OCI-LY3 (cell line): Measurements from ENCODE around the gene CKLF.
"Not testable (repeated sequence)": the region's sequence is repeated elsewhere in the genome, so short reads cannot be mapped to it uniquely, and the experiment has no call there.

Experiments used
- H2AFZ ChIP-seq: fragments of 200-600, 300-600 bp; shearing (Covaris generic); 2 replicates; pipeline ENCODE4 v1.6.0; 2014; ENCODE audit warnings: antibody characterized with exemption, low read depth, low read length
- H3K27ac ChIP-seq: fragments of 200-600, 300-600 bp; sonication (generic); 2 replicates; pipeline ENCODE4 v1.5.1; 2014; ENCODE audit warnings: mild to moderate bottlenecking, low read length, moderate library complexity, mixed read lengths
- H3K27me3 ChIP-seq: fragments of 200-600, 300-600 bp; sonication (generic); 2 replicates; pipeline ENCODE4 v1.6.1; 2014; ENCODE audit warnings: low read depth, low read length, mixed read lengths
- H3K36me3 ChIP-seq: fragments of 200-600, 300-600 bp; sonication (generic); replicated peaks from 2 replicates; pipeline ENCODE3; 2014; ENCODE audit warnings: low read depth, low read length, mixed read lengths
- H3K4me1 ChIP-seq: fragments of 300-600, 200-600 bp; sonication (generic); 2 replicates; pipeline ENCODE4 v1.6.1; 2014; ENCODE audit warnings: low read length, mixed read lengths
- H3K4me2 ChIP-seq: fragments of 200-600, 300-600 bp; sonication (generic); 2 replicates; pipeline ENCODE4 v1.6.1; 2014; ENCODE audit warnings: low read length, mixed read lengths
- H3K4me3 ChIP-seq: fragments of 300-600, 200-600 bp; sonication (generic); 2 replicates; pipeline ENCODE4 v1.5.1; 2014; ENCODE audit warnings: antibody characterized with exemption, mild to moderate bottlenecking, low read length, moderate library complexity
- H3K79me2 ChIP-seq: fragments of 300-600, 200-600 bp; shearing (Covaris generic); 2 replicates; pipeline ENCODE4 v1.6.1; 2014; ENCODE audit warnings: mild to moderate bottlenecking, low read length, mixed read lengths
- H3K9ac ChIP-seq: fragments of 300-600, 200-600 bp; shearing (Covaris generic); 2 replicates; pipeline ENCODE4 v1.6.0; 2014; ENCODE audit warnings: mild to moderate bottlenecking, low read length, moderate library complexity
- H3K9me3 ChIP-seq: fragments of 200-600, 300-600 bp; shearing (Covaris generic); 2 replicates; pipeline ENCODE4 v1.6.1; 2014; ENCODE audit warnings: low read length, mixed read lengths; ENCODE audit not compliant: insufficient read depth
- H4K20me1 ChIP-seq: fragments of 200-600, 300-600 bp; sonication (generic); 2 replicates; pipeline ENCODE4 v1.6.1; 2016; ENCODE audit warnings: low read length, mixed read lengths; ENCODE audit not compliant: insufficient read depth
- EZH2phosphoT487 ChIP-seq: fragments of 200-600 bp; shearing (Covaris generic); IDR thresholded peaks from 2 replicates; pipeline ENCODE4 v1.6.1; 2018; ENCODE audit warnings: antibody characterized with exemption, mixed run types, low read depth
- TF ChIP-seq, protein P1 (sequence below): fragments of 200-600, 300-600 bp; sonication (generic); IDR thresholded peaks from 2 replicates; pipeline ENCODE4 v1.5.1; 2014; ENCODE audit warnings: antibody characterized with exemption, low read length, low read depth

CKLF gene

DNA sequence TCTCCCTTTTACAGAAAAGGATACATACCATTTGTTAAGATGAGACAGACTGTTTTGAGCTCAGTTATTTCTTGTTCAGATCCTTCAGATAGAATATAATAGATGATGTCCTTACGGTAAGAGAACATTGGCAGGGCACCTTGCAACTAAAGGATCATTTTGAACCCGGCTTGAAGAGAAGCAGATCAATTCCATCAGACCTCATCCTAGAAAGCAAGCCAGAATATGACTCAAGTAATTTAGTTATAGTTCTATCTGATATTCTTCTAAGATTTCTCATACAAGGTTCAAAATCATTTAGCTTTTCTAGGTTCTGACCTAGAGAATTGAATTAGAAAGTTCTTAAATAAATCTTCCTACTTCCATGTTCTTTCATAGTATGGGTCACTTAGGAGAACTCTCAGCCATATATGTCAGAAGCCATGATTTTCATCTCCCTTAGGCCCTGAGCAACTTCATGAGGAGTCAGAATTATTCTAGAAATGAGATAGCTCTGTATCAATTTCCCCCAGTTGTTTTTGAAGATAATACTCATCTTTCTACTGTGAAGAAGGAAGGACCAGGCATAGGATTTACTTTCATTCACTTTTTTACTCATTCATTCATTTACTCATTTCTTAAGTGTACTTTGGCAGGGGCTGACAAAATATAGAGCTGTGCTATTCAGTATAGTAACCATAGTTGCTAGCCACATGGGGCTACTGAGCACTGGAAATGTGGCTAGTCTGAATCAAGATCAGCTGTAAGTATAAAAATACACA is 11.4 kb downstream of the CKLF start:
- no peak overlapping the region for H3K9ac ChIP-seq
- TF ChIP-seq, protein P1, sequence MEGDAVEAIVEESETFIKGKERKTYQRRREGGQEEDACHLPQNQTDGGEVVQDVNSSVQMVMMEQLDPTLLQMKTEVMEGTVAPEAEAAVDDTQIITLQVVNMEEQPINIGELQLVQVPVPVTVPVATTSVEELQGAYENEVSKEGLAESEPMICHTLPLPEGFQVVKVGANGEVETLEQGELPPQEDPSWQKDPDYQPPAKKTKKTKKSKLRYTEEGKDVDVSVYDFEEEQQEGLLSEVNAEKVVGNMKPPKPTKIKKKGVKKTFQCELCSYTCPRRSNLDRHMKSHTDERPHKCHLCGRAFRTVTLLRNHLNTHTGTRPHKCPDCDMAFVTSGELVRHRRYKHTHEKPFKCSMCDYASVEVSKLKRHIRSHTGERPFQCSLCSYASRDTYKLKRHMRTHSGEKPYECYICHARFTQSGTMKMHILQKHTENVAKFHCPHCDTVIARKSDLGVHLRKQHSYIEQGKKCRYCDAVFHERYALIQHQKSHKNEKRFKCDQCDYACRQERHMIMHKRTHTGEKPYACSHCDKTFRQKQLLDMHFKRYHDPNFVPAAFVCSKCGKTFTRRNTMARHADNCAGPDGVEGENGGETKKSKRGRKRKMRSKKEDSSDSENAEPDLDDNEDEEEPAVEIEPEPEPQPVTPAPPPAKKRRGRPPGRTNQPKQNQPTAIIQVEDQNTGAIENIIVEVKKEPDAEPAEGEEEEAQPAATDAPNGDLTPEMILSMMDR: no peak
- TF ChIP-seq EZH2phosphoT487: no peak

DNA sequence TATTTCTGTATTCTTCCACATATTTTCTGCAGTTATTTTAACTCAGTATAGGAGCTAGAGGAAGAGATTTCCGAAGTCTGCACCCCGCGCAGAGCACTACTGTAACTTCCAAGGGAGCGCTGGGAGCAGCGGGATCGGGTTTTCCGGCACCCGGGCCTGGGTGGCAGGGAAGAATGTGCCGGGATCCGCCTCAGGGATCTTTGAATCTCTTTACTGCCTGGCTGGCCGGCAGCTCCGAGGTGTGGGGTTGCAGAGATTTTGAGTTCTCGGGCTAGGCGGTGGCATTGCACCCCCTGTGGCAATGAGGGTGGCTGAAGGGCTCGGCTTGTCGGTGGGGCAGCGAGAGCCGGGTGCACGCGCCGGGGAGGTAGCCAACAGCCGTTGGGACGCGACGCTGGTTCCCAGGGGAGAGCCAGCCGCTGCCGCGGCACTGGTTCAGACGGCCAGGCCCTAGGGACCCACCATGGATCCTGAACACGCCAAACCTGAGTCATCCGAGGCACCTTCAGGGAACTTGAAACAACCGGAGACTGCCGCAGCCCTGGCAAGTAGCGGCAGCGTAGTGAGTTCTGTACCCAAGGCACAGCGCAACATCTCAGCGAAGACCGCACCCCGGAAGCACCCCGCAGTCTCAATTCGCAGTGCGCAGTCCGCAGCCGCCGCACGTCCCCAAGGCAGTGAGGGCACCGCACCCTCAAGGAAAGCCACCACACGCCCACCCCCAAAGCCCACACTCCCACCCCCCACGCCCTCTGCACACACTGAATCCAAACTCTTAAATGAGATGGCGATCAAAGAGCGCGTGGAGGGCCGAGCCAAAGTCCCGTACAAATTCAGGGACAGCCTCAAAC is 13.9 kb downstream of the CKLF start, which contains the start of gene CMTM1:
Gene CMTM1, plus strand, starts transcription at position 389 of the 851 bp plus-strand sequence. Its CDS starts 75 bp downstream, at position 464.
- Histone ChIP-seq H4K20me1 (no peaks in the 10 kb centered on the region), H3K4me3 (no peak within 1 kb of the TSS), H3K27ac (no peak within 1 kb of the TSS), H3K36me3 (peaks cover 35% of the 10 kb centered on the region), H3K4me2 (no peak within 1 kb of the TSS), H2AFZ (no peak within 1 kb of the TSS), H3K27me3 (no peaks in the 10 kb centered on the region), H3K79me2 (no peaks in the 10 kb centered on the region), H3K9ac (no peak within 1 kb of the TSS), H3K9me3 (no peaks in the 10 kb centered on the region), H3K4me1 (peaks cover 23% of the 10 kb centered on the region)
- TF ChIP-seq, protein P1: no peak
- no peak for TF ChIP-seq EZH2phosphoT487

More for the DNA sequence above, 11.4 kb downstream of the CKLF start:
- H3K36me3 ChIP-seq: peaks cover 55% of the 10 kb centered on the region
- H2AFZ ChIP-seq: no peak overlapping the region
- H4K20me1 ChIP-seq: no peaks in the 10 kb centered on the region
- H3K9me3 ChIP-seq: no peaks in the 10 kb centered on the region
- no peak overlapping the region for H3K4me3 ChIP-seq
- no peak overlapping the region for H3K27ac ChIP-seq
- no peaks in the 10 kb centered on the region for H3K79me2 ChIP-seq
- no peaks in the 10 kb centered on the region for H3K27me3 ChIP-seq
- H3K4me2 ChIP-seq: peak overlapping the region; percentile 20
- H3K4me1 ChIP-seq: peaks cover 17% of the 10 kb centered on the region

DNA sequence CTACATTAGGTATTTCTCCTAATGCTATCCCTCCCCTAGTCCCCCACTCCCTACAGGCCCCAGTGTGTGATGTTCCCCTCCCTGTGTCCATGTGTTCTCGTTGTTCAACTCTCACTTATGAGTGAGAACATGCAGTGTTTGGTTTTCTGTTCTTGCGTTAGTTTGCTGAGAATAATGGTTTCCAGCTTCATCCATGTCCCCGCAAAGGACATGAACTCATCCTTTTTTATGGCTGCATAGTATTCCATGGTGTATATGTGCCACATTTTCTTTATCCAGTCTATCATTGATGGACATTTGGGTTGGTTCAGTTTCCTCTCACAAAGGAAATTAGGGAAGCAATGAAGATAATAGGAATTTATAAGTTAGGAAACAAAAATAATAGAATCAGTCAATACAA is 14.9 kb downstream of the CKLF start:
- not testable (repeated sequence) for H3K9ac ChIP-seq, H3K79me2 ChIP-seq

DNA sequence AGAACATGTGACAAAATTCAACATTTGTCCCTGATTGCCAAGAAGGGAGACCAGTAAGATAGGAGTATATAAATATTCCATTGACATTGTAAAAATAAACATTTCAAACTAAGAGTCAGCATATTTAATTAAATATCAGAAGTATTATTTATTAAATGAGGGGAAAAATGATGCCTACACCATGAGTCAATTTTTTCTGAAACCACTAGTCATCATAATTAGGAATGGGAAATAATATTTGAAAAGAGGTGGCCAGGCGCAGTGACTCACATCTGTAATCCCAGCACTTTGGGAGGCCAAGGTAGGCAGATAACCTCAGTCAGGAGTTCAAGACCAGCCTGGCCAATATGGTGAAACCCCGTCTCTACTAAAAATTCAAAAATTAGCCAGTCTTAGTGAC is 16.0 kb downstream of the CKLF start:
- no peak overlapping the region for H3K4me3 ChIP-seq
- H2AFZ ChIP-seq: no peak overlapping the region
- no peaks in the 10 kb centered on the region for H3K27me3 ChIP-seq
- no peak overlapping the region for H3K4me2 ChIP-seq
- peaks cover 25% of the 10 kb centered on the region for H3K36me3 ChIP-seq
- H4K20me1 ChIP-seq: no peaks in the 10 kb centered on the region
- TF ChIP-seq, protein P1: no peak
- no peak for TF ChIP-seq EZH2phosphoT487
- no peak overlapping the region for H3K9ac ChIP-seq
- H3K27ac ChIP-seq: no peak overlapping the region
- H3K79me2 ChIP-seq: no peaks in the 10 kb centered on the region
- peaks cover 15% of the 10 kb centered on the region for H3K4me1 ChIP-seq
- no peaks in the 10 kb centered on the region for H3K9me3 ChIP-seq

More for the DNA sequence above, 14.9 kb downstream of the CKLF start:
- not testable (repeated sequence) for H3K4me3 ChIP-seq, H3K9me3 ChIP-seq, H2AFZ ChIP-seq, H3K27me3 ChIP-seq, H4K20me1 ChIP-seq, H3K27ac ChIP-seq, H3K4me2 ChIP-seq
- Histone ChIP-seq H3K36me3 (peaks cover 28% of the 10 kb centered on the region), H3K4me1 (peaks cover 23% of the 10 kb centered on the region)
